CD4-positive, alpha-beta T cell treated with Interleukin-12 subunit alpha and Interleukin-12 subunit beta, for 1 hour (primary cell): ENCODE data around the gene C9orf43.

Source experiments
- DNase-seq: peaks from one replicate; pipeline ENCODE4 v3.0.0-alpha.2; 2020

Gene C9orf43

GRCh38 chr9:113468716-113469448 is 58.3 kb downstream of the C9orf43 start:
- DNase-seq, result no peak

- no peak for DNase-seq
These were observed 60.6 kb downstream of the C9orf43 start for GRCh38 chr9:113471143-113471542.

DNA sequence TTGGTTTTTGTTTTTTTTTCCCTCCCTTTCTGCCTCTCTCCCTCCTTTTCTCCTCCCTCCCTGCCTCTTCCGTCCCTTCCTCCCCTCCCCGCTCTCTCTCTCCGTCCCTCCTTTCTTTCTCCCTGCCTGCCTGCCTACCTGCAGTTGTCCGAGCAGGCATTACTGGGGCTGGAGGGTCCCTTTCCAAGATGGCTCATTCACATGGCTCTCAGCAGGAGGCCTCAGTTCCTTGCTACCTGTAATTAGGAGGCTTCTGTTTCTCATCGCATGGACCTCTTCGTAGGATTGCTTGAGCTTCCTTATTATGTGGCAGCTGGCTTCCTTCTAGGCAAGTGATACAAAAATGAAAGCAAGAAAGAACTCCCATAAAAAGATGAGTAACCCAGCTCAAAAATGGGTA is 61.0 kb downstream of the C9orf43 start:
- no peak for DNase-seq

- no peak for DNase-seq
These were observed 61.7 kb downstream of the C9orf43 start for GRCh38 chr9:113472199-113472598.

DNA sequence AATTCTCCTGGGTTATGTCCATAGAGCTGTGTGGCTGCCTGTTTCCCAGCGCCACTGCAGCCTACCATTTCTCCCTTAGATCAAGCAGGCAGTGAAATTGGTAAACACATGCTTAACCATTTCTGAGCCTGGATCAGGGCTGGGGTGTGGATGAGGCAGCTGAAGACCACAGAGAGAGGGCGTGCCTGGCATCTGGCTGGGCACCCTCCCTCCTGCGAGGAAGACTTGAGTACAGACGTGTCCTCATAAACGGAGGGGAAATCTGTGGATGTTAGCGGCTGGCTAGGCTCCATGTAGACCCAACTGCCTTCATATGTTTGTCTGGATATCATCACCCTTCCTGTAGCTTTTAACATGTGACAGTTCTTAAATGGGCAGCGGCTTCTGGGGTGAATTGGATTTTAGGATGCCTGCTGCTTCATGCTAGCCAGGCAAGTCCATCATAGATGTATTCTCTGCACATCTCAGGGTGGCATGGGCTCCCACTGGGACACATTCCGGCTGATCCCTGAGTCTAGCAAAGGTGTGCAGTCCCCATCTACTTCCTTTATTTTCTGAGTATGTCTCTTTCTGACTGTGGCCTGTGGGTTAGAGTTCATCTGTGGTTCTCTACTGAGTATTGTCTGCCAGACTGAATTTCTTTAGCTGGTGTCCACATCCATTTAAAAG is 63.9 kb downstream of the C9orf43 start:
- DNase-seq, result no peak

DNA sequence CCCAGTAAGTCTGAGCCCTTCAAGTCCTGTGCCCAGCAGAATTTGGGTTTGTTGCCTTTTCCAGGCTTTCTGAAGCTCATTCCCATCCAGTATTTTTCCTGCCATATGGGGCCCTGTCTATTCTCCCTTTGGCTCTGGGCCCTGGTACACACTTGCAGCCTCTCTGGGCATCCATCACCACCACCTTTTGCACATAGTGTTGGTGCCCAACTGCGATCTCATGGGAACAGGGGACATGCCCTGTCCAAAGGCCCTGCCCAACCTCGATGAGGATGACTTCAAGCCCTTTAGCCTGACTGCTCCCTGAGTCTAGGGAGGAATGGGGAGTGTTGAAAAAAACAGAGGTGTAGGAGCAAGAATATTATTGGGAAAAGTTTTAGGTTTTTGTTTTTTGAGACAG is 64.5 kb downstream of the C9orf43 start:
- DNase-seq, result no peak

- no peak for DNase-seq
These were observed 65.4 kb downstream of the C9orf43 start for GRCh38 chr9:113475992-113476391.

GRCh38 chr9:113476511-113476916 is 66.0 kb downstream of the C9orf43 start:
- DNase-seq, result no peak

- DNase-seq, result no peak
These were observed 66.5 kb downstream of the C9orf43 start for GRCh38 chr9:113477058-113477457.

DNA sequence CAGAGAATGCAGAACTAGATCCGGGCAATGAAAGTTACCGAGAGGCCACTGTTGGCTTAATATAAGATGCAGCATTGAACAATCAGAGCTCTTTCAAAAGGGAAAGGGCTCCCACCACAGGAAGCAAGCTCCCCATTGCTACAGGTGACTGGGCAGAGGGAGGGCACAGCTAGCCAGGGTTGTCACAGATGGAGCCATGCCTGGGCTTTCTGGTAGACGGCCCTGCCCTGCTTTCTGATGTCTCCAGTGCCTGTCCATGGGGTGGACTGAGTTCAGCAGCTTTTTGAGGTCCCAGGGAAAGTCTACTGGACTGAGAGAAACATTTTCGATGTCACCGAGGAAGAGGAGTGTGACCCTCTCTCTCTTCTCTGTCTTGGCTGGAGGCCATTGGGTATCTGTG is 67.1 kb downstream of the C9orf43 start:
- no peak for DNase-seq

- DNase-seq, result peak; percentile 27
These were observed 68.7 kb downstream of the C9orf43 start for GRCh38 chr9:113479174-113479621.
